ENCODE data around the gene KCNIP1. TPM values are rescaled to one million over a fixed set of nuclear protein-coding genes. Genes with fewer than 3 reads are reported as not detected.

KCNIP1 gene
- polyA plus RNA-seq, 1 of the 3 experiments (the other 2 are of a cell fraction) = 1.3 TPM

DNA sequence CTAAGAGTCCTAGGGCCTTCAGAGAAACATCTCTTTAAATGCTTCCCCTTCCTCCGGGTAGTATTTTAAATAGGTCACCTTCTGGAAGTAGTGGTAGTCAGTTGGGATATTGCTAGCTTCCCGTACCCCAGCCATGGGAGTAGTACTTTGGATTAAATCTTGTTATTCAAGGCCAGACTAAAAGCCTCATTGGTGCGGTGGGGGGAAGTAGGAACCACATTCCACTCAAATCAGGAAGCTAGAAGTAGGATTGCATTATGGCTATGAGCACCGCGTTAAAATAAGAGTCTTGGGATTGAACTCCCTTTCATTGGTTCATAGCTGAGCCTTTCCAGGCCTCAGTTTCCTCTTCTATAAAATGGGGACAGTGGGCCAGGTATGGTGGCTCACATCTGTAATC, 6.7 kb downstream of the KCNIP1 start:
- 93% methylated on average over 5 of the region's 5 CpGs for WGBS (ENCODE audit: low lambda C conversion rate)
- no peak overlapping the region for H2AFZ ChIP-seq (ENCODE audit: low read depth)
- no peak for DNase-seq
- H3K27me3 ChIP-seq (ENCODE audit: insufficient read depth) = no peaks in the 10 kb centered on the region; the same call in 1 of the 2 replicates
- peaks cover 0 to 4% of the 10 kb centered on the region in 2 experiments; a peak in 1 of 4 replicates for H3K4me1 ChIP-seq (ENCODE audit: control insufficient read depth in 1 of 2, insufficient read depth in 2 of 2, low read depth in 1 of 2, low read length in 1 of 2)
- H4K20me1 ChIP-seq (ENCODE audit: insufficient read depth) = no peaks in the 10 kb centered on the region
- CTCF ChIA-PET = interaction anchor here (0.9 to 1.5 kb wide), 4 partner anchors 13 to 123 kb away, joined by 3 to 5 read pairs (median 3); no protein-coding TSS in a partner anchor
- H3K36me3 ChIP-seq (replicated peaks in 1 of 2; ENCODE audit: control insufficient read depth in 1 of 2, insufficient read depth in 2 of 2, low read length in 1 of 2) = no peaks in the 10 kb centered on the region
- no peaks in the 10 kb centered on the region for H3K9me2 ChIP-seq
- POLR2A ChIA-PET = no interaction called here
- H3K9me3 ChIP-seq = no peaks in the 10 kb centered on the region
- no peaks in the 10 kb centered on the region for H3K79me2 ChIP-seq (ENCODE audit: insufficient read depth)
- no peak overlapping the region for H3K9ac ChIP-seq
- TF ChIP-seq, protein P1, sequence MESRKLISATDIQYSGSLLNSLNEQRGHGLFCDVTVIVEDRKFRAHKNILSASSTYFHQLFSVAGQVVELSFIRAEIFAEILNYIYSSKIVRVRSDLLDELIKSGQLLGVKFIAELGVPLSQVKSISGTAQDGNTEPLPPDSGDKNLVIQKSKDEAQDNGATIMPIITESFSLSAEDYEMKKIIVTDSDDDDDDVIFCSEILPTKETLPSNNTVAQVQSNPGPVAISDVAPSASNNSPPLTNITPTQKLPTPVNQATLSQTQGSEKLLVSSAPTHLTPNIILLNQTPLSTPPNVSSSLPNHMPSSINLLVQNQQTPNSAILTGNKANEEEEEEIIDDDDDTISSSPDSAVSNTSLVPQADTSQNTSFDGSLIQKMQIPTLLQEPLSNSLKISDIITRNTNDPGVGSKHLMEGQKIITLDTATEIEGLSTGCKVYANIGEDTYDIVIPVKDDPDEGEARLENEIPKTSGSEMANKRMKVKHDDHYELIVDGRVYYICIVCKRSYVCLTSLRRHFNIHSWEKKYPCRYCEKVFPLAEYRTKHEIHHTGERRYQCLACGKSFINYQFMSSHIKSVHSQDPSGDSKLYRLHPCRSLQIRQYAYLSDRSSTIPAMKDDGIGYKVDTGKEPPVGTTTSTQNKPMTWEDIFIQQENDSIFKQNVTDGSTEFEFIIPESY (IDR thresholded peaks at IDR 0.05; ENCODE audit: borderline replicate concordance, low read depth) = no peak
- TF ChIP-seq TEAD4 (IDR thresholded peaks at IDR 0.05; ENCODE audit: borderline replicate concordance, insufficient read depth) (no peak), GABPA (IDR thresholded peaks at IDR 0.05; ENCODE audit: low read depth) (no peak), TAF1 (IDR thresholded peaks at IDR 0.05; ENCODE audit: borderline replicate concordance, low read depth, low read length) (no peak), RAD21 (IDR thresholded peaks at IDR 0.05; ENCODE audit: low read length) (no peak), GATA2 (CRISPR knock-in tag; IDR thresholded peaks at IDR 0.05) (no peak), EP300 (IDR thresholded peaks at IDR 0.05; ENCODE audit: borderline replicate concordance in 1 of 2, low read depth in 1 of 2, low read length in 1 of 2) (no peak), RXRA (IDR thresholded peaks at IDR 0.05; ENCODE audit: borderline replicate concordance, low read depth) (no peak), POLR2AphosphoS5 (IDR thresholded peaks at IDR 0.05; ENCODE audit: low read depth, low read length) (no peak)
- TF ChIP-seq, protein P2, sequence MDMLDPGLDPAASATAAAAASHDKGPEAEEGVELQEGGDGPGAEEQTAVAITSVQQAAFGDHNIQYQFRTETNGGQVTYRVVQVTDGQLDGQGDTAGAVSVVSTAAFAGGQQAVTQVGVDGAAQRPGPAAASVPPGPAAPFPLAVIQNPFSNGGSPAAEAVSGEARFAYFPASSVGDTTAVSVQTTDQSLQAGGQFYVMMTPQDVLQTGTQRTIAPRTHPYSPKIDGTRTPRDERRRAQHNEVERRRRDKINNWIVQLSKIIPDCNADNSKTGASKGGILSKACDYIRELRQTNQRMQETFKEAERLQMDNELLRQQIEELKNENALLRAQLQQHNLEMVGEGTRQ (IDR thresholded peaks at IDR 0.05; ENCODE audit: borderline replicate concordance, low read depth, low read length) = no peak
- TF ChIP-seq, protein P3, sequence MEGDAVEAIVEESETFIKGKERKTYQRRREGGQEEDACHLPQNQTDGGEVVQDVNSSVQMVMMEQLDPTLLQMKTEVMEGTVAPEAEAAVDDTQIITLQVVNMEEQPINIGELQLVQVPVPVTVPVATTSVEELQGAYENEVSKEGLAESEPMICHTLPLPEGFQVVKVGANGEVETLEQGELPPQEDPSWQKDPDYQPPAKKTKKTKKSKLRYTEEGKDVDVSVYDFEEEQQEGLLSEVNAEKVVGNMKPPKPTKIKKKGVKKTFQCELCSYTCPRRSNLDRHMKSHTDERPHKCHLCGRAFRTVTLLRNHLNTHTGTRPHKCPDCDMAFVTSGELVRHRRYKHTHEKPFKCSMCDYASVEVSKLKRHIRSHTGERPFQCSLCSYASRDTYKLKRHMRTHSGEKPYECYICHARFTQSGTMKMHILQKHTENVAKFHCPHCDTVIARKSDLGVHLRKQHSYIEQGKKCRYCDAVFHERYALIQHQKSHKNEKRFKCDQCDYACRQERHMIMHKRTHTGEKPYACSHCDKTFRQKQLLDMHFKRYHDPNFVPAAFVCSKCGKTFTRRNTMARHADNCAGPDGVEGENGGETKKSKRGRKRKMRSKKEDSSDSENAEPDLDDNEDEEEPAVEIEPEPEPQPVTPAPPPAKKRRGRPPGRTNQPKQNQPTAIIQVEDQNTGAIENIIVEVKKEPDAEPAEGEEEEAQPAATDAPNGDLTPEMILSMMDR (IDR thresholded peaks at IDR 0.05) = no peak
- TF ChIP-seq, protein P4, sequence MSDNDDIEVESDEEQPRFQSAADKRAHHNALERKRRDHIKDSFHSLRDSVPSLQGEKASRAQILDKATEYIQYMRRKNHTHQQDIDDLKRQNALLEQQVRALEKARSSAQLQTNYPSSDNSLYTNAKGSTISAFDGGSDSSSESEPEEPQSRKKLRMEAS (IDR thresholded peaks at IDR 0.05; ENCODE audit: low read depth) = no peak
- TF ChIP-seq, protein P5, sequence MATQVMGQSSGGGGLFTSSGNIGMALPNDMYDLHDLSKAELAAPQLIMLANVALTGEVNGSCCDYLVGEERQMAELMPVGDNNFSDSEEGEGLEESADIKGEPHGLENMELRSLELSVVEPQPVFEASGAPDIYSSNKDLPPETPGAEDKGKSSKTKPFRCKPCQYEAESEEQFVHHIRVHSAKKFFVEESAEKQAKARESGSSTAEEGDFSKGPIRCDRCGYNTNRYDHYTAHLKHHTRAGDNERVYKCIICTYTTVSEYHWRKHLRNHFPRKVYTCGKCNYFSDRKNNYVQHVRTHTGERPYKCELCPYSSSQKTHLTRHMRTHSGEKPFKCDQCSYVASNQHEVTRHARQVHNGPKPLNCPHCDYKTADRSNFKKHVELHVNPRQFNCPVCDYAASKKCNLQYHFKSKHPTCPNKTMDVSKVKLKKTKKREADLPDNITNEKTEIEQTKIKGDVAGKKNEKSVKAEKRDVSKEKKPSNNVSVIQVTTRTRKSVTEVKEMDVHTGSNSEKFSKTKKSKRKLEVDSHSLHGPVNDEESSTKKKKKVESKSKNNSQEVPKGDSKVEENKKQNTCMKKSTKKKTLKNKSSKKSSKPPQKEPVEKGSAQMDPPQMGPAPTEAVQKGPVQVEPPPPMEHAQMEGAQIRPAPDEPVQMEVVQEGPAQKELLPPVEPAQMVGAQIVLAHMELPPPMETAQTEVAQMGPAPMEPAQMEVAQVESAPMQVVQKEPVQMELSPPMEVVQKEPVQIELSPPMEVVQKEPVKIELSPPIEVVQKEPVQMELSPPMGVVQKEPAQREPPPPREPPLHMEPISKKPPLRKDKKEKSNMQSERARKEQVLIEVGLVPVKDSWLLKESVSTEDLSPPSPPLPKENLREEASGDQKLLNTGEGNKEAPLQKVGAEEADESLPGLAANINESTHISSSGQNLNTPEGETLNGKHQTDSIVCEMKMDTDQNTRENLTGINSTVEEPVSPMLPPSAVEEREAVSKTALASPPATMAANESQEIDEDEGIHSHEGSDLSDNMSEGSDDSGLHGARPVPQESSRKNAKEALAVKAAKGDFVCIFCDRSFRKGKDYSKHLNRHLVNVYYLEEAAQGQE (IDR thresholded peaks at IDR 0.05; ENCODE audit: low read depth, low read length) = no peak
- no peak overlapping the region for H3K27ac ChIP-seq (ENCODE audit: low read depth in 2 of 2, low read length in 1 of 2)
- no peaks in the 10 kb centered on the region for H3F3A ChIP-seq (replicated peaks; ENCODE audit: insufficient read depth)
- H3K4me3 ChIP-seq (ENCODE audit: low read depth in 2 of 2, low read length in 1 of 2) = no peak overlapping the region
- H3K4me2 ChIP-seq = no peak overlapping the region

All from SK-N-SH (cell line).